HG03060 (cell line): ENCODE data around the gene LAG3.

Experiments
- ATAC-seq: cut with Tn5 transposase; IDR thresholded peaks from one replicate; pipeline ENCODE4 v1.9.1; 2021; ENCODE audit warnings: low read depth, moderate number of reproducible peaks; ENCODE audit not compliant: unreplicated experiment

LAG3 gene

DNA sequence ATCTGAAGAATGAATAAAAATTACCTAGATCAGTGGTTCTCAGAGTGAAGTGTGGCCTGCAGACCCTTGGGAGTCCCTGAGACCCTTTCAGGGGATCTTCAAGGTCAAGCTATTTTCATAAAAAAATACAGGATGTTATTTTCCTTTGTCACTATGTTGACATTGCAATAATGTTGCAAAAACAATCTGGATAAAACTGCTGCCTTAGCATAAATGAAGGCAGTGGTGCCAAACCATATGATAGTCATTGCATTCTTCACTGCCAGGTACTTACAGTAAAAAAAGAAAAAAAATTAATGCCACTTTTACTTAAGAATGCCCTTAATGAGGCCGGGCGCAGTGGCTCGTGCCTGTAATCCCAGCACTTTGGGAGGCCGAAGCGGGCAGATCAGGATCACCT, 15.0 kb downstream of the LAG3 start:
- no peak for ATAC-seq

DNA sequence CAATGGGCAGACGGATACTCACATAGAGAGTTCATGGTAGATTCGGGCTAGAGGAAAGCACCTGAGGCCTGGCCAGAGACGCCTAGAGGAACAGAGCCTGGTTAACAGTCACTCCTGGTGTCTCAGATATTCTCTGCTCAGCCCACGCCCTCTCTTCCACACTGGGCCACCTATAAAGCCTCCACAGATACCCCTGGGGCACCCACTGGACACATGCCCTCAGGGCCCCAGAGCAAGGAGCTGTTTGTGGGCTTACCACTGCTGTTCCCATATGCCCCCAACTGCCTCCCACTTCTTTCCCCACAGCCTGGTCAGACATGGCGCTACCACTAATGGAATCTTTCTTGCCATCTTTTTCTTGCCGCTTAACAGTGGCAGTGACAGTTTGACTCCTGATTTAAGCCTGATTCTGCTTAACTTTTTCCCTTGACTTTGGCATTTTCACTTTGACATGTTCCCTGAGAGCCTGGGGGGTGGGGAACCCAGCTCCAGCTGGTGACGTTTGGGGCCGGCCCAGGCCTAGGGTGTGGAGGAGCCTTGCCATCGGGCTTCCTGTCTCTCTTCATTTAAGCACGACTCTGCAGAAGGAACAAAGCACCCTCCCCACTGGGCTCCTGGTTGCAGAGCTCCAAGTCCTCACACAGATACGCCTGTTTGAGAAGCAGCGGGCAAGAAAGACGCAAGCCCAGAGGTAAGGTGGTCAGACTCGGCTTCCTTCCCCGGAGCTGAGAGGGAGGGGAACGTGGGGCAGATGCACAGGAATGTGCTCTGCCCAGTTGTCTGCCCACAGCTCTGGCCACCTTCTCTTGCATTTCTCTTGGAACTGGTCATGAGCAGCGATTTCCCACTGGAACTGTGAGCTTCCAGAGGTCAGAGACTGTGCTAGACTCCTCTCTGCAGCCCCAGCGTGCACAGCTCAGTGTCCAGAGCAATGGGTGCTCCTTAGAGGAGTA, 16.9 kb downstream of the LAG3 start, which contains the start of gene CD4:
Gene CD4, plus strand, starts transcription at position 557 of the 953 bp plus-strand sequence. CDS start 10,611 bp downstream, outside the sequence.
- no peak for ATAC-seq

DNA sequence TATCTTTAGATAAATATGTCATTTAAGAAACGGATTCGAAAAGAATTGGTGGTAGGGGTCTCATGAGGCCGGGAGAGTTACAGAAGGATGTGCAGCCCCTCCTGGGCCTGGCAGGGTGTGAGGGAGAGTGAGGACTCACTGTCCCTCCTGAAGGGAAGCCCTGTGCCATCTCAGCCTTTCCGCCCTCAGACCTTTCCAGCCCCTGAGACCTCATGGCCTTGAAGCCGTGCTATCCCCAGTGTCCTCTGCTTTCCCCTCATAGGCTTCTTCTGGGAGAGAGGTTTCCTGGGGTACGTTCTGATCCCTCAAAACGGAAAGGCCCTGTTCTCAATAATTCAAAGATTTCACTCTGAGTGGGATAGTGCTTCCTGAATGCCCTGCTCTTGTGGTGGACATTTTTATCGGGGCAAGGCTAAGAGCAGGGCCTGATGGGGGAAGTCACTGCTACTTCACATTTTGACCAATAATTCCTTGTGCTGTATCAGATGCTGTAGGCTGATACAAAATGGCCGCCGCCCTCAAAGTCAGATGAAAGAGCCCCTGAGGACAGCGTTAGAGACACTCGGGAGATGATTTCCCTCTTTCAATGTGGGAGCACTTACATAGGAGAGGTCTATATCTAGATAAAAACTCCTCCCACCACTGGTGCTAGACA, 18.3 kb downstream of the LAG3 start:
- ATAC-seq = no peak

DNA sequence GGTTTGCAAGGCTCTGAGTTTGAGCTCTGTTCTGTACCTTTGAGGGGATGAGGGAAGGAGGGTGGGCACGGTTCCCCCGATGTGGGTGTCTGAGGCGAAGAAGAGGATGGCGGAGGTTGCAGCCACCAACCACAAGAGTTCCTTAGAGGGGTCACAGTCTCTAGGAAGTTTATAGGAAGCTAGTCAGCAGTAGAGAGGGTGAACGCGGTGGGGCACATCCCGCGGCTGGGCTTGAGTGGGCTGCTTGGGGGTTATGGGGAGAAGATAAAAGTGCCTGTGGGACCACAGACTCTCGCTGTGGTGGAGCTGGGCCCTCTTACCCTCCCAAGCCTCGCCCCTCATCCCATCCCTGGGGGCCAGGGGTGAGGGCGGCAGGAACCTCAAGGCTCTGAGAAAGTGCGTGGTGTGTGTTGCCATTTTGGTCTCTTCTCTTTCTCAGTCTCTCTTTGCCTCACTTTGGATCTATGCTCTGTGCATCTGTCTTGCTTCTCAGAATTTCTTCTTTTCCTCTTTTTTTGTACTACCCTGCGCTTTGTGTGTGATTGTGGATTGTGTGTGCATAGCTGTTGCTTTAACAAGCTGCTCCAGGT, 19.7 kb downstream of the LAG3 start:
- no peak for ATAC-seq

DNA sequence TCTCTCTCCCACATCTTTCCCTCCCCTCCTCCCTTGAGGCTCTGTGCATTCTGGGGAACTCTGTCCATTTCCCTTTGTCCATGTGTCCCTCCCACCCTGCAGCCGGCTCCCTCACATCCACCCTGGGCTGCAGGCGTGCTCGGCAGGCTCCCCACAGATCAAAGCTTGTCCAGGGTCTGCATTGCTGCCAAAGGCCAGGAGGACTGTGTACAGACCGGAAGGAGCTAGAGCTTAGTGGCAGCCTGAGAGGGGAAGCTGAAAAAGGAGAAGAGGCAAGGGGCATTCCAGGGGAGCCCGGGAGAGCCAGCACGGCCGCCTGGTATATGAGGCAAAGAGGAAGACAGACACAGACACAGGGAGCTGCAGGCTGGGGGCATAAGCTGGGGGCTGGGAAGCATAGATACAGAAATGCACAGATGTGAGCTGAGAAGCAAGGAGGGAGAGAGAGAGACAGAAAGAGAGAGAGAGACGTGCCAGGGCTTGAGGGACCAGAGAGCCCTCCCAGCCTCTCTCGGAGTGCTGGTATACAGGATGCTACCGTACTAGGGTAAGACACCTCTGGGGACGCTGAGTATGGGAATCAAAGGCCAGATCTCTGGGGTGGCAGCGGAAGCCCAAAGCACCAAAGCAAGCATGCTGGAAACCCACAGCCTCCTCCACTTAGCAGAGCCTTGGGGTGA, 20.3 kb downstream of the LAG3 start:
- no peak for ATAC-seq

DNA sequence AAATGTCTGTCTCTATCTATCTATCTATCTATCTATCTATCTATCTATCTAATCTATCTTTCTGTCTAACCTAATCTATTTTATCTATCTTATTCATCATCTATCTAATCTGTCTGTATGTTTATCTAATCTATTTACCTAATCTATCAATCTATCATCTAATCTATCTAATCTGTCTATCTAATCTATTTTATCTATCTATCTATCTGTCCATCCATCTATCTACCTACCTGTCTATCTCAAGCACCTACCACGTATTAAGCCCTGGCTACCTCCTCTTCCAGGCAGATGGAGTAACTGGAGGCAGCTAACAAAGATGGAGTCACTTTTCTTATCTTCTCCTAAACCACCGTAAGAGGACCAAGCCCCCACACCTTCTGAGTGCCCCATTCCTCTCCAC, 22.8 kb downstream of the LAG3 start:
- no peak for ATAC-seq

DNA sequence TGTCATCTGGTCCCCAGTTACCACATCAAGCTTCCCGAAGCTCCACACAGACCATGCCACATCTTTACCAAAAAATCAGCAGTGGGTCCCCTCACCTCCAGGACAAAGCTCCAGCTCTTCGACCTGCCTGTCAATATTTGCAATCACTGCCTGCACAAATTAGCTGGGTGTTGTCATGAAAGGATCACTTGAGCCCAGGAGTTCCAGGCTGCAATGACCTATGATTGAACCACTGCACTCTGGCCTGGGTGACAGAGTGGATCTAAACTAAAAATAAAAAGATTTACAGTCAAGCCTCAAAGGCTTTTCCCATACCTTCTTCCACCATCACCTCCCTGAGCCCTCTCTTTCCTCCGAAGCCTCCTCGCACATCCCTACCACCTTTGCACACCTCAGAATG, 24.3 kb downstream of the LAG3 start:
- no peak for ATAC-seq

DNA sequence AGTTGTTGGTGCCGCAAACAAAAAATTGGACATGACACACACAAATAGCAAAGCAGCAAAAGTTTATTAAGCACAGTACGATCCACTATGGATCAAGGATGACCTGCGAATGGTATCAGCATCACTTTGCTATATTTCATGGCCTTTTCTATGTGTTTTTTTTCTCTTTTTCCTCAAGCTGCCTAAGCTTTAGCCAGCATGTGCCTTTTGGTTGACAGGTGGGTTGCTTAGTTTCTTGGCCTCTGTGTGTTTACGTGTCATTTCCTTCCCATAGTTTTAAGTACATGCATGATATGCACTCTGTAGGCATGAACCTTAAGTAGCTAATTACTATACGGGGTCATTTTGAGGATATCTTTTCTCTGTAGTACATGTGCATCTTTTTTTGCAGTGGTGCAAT, 26.8 kb downstream of the LAG3 start:
- no peak for ATAC-seq

DNA sequence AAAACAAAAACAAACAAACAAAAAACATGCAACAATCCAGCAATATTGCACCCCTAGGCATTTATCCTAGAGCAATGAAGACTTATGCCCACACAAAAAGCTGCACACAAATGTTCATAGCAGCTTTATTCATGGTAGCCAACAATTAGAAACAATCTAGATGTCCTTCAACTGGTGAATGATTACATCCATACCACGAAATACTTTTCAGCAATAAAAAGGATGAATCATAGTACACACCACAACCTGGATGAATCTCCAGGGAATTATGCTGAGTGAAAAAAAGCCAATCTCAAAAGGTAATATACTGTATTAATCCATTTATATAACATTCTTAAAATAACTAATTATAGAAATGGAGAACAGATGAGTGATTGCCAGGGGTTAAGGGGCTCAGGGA, 34.9 kb downstream of the LAG3 start:
- no peak for ATAC-seq

DNA sequence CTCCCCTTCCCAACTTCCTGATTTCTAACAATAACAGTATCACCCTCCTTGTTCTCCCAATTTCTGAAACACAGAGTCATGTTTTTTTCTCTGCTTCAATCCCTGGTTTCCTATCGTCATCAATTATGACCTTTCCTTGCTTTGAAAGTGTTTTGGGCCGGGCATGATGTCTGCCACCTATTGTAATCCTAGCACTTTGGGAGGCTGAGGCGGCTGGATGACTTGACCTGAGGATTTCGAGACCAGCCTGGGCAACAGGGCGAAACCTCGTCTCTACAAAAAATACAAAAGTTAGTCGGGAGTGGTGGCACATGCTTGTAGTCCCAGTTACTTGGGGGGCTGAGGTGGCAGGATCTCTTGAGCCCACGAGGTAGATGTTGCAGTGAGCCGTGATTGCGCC, 36.7 kb downstream of the LAG3 start:
- no peak for ATAC-seq

DNA sequence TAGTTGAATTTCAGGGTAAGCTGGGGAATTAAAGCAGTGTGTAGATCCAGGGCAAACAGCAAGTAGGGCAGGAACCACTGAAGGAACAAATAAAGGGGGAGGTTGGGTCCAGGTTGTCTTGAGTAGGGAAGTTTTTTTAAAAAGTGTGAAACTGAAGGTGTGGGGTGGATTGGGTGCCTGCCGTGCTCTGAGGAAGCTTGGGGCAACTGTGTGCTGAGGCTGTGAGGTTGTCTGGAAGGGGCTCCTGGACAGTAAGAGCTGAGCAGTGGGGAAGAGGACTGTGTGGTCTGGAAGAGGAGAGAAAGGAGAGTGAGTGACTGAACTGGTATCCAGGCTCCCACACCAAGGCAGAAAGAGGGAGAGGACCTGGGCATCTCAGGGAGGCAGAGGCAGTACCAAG, 38.4 kb downstream of the LAG3 start:
- ATAC-seq = no peak

DNA sequence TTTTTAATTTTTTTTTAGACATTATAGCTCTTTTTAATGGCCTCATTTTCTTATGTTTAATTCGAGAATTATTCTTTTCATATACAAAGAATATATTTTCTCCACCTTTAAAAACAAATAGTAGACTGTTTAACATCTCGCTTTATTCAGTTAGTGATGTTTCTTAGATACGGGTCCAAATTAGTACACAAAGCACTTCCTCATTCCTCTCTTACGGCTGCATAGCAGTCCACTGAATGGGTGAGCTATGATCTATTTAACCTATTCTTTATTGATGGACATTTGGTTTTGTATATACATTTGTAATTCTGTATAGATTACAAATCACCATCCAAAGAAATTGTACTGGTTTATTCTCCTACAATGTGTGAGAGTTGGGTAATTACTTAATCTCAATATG, 41.0 kb downstream of the LAG3 start:
- no peak for ATAC-seq

DNA sequence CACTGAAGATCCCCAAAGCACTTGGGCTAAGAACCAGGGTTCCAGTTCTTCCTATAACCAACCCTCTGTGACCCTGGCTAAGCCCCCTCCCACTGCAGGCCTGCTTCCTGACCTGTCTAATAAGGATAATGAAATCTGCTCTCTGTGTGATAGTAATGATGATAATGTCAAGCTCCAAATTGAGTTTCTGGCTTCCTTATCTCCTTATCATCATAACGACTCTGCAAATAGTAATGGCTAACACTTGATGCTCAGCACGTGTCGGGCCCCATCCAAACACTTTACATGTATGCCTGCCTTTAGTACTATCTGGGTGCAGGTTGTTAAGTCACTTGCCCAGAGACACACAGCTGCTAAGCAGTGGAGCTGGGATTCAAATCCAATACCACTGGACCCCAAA, 44.3 kb downstream of the LAG3 start:
- ATAC-seq = no peak

DNA sequence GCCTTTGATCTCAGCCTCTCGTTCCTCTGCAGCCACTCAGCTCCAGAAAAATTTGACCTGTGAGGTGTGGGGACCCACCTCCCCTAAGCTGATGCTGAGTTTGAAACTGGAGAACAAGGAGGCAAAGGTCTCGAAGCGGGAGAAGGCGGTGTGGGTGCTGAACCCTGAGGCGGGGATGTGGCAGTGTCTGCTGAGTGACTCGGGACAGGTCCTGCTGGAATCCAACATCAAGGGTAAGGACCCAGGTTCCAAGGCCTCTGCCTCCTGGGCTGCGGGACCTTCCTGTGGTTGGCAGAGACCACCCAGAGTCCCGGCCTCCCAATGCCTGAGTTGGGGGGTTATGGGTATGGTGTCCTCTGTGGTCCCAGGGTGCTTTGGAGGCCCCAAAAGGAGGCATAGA, 44.8 kb downstream of the LAG3 start:
- ATAC-seq = no peak

DNA sequence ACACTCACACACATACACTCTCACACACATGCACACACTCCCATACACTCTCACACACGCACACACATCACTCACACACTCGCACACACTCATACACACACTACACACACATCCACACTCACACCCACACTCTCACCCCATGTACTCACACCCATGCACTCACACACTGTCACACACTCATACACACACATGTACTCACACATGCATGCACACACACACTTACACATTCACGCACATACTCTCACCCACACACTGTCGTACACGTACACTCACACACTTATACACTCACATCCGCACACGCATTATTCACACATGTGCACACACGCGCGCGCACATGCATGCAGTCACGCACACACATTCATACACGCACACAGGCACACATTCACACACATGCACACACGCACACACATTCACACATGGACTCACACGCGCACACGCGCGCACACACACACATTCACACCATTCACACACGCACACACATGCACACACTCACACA, 45.4 kb downstream of the LAG3 start:
- ATAC-seq = no peak

DNA sequence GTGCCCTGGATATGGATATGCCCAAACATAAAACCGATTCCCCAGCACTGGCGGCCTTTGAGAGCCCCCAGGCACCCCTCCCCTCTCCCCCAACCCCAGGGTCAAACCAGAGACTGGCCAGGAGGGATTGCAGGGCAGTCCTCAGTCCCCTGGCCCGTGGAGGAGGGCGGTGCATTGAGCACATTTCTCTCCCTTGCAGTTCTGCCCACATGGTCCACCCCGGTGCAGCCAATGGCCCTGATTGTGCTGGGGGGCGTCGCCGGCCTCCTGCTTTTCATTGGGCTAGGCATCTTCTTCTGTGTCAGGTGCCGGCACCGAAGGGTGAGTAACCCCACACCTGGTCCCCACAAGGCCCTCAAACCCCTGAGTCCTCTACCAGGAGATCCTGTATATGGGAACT, 45.9 kb downstream of the LAG3 start:
- no peak for ATAC-seq

DNA sequence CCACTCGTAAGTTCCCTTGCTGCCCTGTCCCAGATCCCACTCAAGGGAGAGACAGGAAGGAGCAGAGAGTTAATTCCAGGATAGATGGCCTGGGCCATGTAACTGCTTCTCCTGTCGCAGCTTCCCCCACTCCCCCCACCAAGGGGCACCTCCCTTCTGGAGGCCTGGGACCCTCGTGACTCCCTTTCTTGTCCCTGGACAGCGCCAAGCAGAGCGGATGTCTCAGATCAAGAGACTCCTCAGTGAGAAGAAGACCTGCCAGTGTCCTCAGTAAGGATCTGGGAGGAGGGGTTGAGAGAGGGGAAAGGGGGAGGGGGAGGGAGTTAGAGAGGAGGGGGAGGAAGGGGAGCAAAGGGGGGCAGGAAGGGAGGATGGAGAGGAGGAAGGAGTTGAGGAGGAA, 46.3 kb downstream of the LAG3 start:
- ATAC-seq = no peak

DNA sequence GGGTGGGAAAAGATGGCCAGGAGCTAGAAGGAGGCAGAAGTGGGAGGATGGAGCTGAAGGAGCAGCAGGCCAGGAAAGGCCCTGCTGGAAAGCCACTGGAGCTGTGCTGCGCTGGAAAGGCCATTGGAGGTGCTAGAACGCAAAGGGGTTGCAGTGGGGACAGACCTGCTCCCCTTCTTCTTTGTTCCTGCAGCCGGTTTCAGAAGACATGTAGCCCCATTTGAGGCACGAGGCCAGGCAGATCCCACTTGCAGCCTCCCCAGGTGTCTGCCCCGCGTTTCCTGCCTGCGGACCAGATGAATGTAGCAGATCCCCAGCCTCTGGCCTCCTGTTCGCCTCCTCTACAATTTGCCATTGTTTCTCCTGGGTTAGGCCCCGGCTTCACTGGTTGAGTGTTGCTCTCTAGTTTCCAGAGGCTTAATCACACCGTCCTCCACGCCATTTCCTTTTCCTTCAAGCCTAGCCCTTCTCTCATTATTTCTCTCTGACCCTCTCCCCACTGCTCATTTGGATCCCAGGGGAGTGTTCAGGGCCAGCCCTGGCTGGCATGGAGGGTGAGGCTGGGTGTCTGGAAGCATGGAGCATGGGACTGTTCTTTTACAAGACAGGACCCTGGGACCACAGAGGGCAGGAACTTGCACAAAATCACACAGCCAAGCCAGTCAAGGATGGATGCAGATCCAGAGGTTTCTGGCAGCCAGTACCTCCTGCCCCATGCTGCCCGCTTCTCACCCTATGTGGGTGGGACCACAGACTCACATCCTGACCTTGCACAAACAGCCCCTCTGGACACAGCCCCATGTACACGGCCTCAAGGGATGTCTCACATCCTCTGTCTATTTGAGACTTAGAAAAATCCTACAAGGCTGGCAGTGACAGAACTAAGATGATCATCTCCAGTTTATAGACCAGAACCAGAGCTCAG, 47.0 kb downstream of the LAG3 start:
- no peak for ATAC-seq

DNA sequence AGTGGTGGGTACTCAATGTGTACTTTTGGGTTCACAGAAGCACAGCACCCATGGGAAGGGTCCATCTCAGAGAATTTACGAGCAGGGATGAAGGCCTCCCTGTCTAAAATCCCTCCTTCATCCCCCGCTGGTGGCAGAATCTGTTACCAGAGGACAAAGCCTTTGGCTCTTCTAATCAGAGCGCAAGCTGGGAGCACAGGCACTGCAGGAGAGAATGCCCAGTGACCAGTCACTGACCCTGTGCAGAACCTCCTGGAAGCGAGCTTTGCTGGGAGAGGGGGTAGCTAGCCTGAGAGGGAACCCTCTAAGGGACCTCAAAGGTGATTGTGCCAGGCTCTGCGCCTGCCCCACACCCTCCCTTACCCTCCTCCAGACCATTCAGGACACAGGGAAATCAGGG, 47.8 kb downstream of the LAG3 start:
- ATAC-seq = no peak
